Measurements from ENCODE around the gene PNLIP.

GRCh38 chr10:116526219-116526618 is 19.5 kb upstream of the PNLIP start:
- TF ChIP-seq, protein P1, sequence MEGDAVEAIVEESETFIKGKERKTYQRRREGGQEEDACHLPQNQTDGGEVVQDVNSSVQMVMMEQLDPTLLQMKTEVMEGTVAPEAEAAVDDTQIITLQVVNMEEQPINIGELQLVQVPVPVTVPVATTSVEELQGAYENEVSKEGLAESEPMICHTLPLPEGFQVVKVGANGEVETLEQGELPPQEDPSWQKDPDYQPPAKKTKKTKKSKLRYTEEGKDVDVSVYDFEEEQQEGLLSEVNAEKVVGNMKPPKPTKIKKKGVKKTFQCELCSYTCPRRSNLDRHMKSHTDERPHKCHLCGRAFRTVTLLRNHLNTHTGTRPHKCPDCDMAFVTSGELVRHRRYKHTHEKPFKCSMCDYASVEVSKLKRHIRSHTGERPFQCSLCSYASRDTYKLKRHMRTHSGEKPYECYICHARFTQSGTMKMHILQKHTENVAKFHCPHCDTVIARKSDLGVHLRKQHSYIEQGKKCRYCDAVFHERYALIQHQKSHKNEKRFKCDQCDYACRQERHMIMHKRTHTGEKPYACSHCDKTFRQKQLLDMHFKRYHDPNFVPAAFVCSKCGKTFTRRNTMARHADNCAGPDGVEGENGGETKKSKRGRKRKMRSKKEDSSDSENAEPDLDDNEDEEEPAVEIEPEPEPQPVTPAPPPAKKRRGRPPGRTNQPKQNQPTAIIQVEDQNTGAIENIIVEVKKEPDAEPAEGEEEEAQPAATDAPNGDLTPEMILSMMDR (IDR thresholded peaks at IDR 0.05): no peak
- no peak for TF ChIP-seq POLR2A (IDR thresholded peaks at IDR 0.05)

Measured in esophagus squamous epithelium (tissue), 4 donors.